A673 (cell line): Measurements from ENCODE around the gene SYNE1. TPM values are rescaled to one million over a fixed set of nuclear protein-coding genes. Genes with fewer than 3 reads are reported as not detected.
A peak's percentile ranks its signal among the peaks of the same experiment; 100 is the strongest.

Experiments
- BruUV-seq: library from RNA; stranded (reverse); fragments of 400-500 nt; replicated peaks from 2 replicates; lab custom pipeline; 2021; lab: Mats Ljungman, UMichigan
- CTCF ChIA-PET: fragments of 300-600 bp; sonication (Branson Sonifier 250); formaldehyde crosslinking; loops from one replicate; lab custom pipeline; 2022; ENCODE audit warnings: antibody characterized with exemption; lab: Charles Lee
- POLR2A ChIA-PET: fragments of 300-600 bp; sonication (Branson Sonifier 250); formaldehyde crosslinking; loops from one replicate; lab custom pipeline; 2022; ENCODE audit warnings: antibody characterized with exemption; ENCODE audit not compliant: low non-redundant PET; lab: Charles Lee
- DNase-seq: peaks from one replicate; pipeline ENCODE4 v3.0.0-alpha.2; 2015; ENCODE audit warnings: low spot score
- H3K27ac ChIP-seq: fragments of 200-600 bp; sonication (generic); 2 replicates; pipeline ENCODE4 v1.5.1; 2016; ENCODE audit warnings: mixed run types, low read depth, mild to moderate bottlenecking, mixed read lengths, antibody characterized with exemption, low read length; ENCODE audit not compliant: poor library complexity, severe bottlenecking
- H3K27me3 ChIP-seq: fragments of 200-600 bp; sonication (generic); replicated peaks from 2 replicates; pipeline ENCODE4 v1.6.1; 2017; ENCODE audit warnings: mixed run types, low read depth, mild to moderate bottlenecking, mixed read lengths, antibody characterized with exemption, low read length; ENCODE audit not compliant: insufficient read depth, poor library complexity
- H3K36me3 ChIP-seq: fragments of 200-600 bp; sonication (generic); 2 replicates; pipeline ENCODE4 v1.6.1; 2016; ENCODE audit warnings: mixed run types, mild to moderate bottlenecking, mixed read lengths, antibody characterized with exemption, low read length; ENCODE audit not compliant: insufficient read depth, poor library complexity, severe bottlenecking
- H3K4me1 ChIP-seq: fragments of 200-600 bp; sonication (generic); 2 replicates; pipeline ENCODE4 v1.6.1; 2017; ENCODE audit warnings: mixed run types, mild to moderate bottlenecking, mixed read lengths, antibody characterized with exemption, low read length; ENCODE audit not compliant: insufficient read depth, poor library complexity, severe bottlenecking
- H3K4me3 ChIP-seq: fragments of 200-600 bp; sonication (generic); 2 replicates; pipeline ENCODE4 v1.5.1; 2016; ENCODE audit warnings: low read depth, mixed run types, mild to moderate bottlenecking, mixed read lengths, low read length; ENCODE audit not compliant: poor library complexity, severe bottlenecking
- H3K9me3 ChIP-seq: fragments of 200-600 bp; sonication (generic); 2 replicates; pipeline ENCODE4 v1.6.1; 2016; ENCODE audit warnings: mixed run types, low read depth, mild to moderate bottlenecking, mixed read lengths, antibody characterized with exemption, low read length; ENCODE audit not compliant: poor library complexity, severe bottlenecking
- EZH2 ChIP-seq: fragments of 200-600 bp; sonication (generic); IDR thresholded peaks from 2 replicates; pipeline ENCODE4 v1.6.1; 2017; ENCODE audit warnings: borderline replicate concordance, low read depth, mild to moderate bottlenecking, mixed read lengths, antibody characterized with exemption, low read length; ENCODE audit not compliant: poor library complexity, severe bottlenecking
- intact Hi-C: fragments of 100-400 bp; cut with micrococcal nuclease; formaldehyde crosslinking; loops from one replicate; pipeline ENCODE4 v1.10.0; 2022; ENCODE audit not compliant: unreplicated experiment
- total RNA-seq: library from RNA; stranded (reverse); gene quantifications from 2 replicates; pipeline ENCODE4 v1.2.3, GENCODE V29; 2021
- TF ChIP-seq, protein P1 (sequence below): fragments of 300-800, 200-600 bp; sonication (generic); conservative IDR thresholded peaks from 2 replicates; pipeline ENCODE4 v1.5.1; 2017; ENCODE audit warnings: low read depth, mild to moderate bottlenecking, antibody characterized with exemption, low read length, moderate library complexity, mixed read lengths

The SYNE1 gene
- total RNA-seq, 1 experiment from 2014 or later = 12.1 TPM

DNA sequence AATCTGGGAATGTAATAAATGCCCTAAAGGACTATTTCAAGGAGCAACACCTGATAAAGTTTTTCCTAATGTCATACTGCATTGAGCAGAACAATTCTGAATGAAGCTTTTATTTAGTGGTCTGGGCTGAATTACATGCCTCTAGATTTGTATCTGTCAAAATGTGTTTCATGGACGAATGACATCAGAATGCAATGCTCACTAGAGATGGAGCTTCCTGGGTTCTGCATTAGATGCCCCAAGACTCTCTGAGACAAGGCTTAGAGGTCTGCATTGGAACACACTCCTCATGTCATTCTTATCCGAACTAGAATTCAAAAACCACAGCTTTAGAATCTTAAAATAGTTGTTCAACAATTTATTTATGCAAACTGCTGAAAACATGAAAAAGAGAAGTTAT, 62.0 kb downstream of the SYNE1 start:
- peaks cover 61% of the 10 kb centered on the region for H3K4me1 ChIP-seq
- intact Hi-C loops = no loop called here
- no TSS peak for BruUV-seq
- no peaks in the 10 kb centered on the region for H3K9me3 ChIP-seq
- H3K27ac ChIP-seq = peak overlapping the region; percentile 80
- H3K27me3 ChIP-seq = no peaks in the 10 kb centered on the region
- no peaks in the 10 kb centered on the region for H3K36me3 ChIP-seq
- H3K4me3 ChIP-seq = no peak overlapping the region
- TF ChIP-seq EZH2 = no peak
- TF ChIP-seq, protein P1, sequence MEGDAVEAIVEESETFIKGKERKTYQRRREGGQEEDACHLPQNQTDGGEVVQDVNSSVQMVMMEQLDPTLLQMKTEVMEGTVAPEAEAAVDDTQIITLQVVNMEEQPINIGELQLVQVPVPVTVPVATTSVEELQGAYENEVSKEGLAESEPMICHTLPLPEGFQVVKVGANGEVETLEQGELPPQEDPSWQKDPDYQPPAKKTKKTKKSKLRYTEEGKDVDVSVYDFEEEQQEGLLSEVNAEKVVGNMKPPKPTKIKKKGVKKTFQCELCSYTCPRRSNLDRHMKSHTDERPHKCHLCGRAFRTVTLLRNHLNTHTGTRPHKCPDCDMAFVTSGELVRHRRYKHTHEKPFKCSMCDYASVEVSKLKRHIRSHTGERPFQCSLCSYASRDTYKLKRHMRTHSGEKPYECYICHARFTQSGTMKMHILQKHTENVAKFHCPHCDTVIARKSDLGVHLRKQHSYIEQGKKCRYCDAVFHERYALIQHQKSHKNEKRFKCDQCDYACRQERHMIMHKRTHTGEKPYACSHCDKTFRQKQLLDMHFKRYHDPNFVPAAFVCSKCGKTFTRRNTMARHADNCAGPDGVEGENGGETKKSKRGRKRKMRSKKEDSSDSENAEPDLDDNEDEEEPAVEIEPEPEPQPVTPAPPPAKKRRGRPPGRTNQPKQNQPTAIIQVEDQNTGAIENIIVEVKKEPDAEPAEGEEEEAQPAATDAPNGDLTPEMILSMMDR = no peak
- POLR2A ChIA-PET = no interaction called here
- DNase-seq = peak; percentile 6
- CTCF ChIA-PET = no interaction called here

GRCh38 chr6:152573762-152574161, 63.4 kb downstream of the SYNE1 start:
- BruUV-seq = no TSS peak
- TF ChIP-seq, protein P1 = no peak
- TF ChIP-seq EZH2 = no peak

DNA sequence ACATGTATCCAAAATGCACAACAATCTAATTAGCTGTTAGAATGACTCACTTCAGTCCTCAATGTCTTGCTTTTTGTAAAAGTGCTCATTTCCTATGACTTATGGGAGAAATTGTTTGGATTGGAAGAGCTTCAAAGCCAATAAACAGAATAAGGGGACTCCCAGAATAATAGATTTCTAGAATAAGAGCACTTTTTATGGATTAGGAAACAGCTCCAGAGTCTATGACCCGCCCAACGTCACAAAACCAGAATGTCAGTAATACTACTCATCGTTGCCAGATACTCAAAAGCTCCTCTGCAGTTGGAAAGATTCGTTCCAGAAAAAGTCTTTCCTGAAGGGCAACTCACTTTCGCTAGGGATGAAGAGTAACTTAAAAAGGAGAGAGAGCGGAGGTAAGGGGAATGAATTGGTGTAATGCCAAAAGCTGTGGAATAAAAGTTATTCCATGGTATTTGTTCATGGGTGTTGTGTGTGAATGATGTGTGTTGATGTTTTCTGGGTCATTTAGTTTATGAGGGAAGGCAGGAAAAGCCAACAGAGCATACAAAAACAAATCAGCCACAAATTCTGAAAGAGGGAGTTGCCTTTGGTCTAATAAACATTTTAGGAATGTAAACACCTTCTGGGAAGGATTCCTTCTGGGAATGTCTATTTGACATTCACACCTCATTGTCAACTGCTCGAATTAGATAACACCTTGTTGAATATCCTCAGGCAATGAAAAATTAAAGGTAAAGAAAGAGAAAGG, 64.6 kb downstream of the SYNE1 start:
- DNase-seq = peak; percentile 78
- Histone ChIP-seq H3K4me3 (no peak overlapping the region), H3K4me1 (peaks cover 61% of the 10 kb centered on the region), H3K27me3 (no peaks in the 10 kb centered on the region), H3K36me3 (no peaks in the 10 kb centered on the region), H3K9me3 (no peaks in the 10 kb centered on the region), H3K27ac (peak overlapping the region; percentile 55)
- intact Hi-C loops = no loop called here
- POLR2A ChIA-PET = interaction anchor here (0.6 kb wide), 1 partner anchor 289 kb away, joined by 5 read pairs; no protein-coding TSS in a partner anchor
- TF ChIP-seq, protein P1 = no peak
- no peak for TF ChIP-seq EZH2
- CTCF ChIA-PET = no interaction called here
- no TSS peak for BruUV-seq

More at GRCh38 chr6:152573762-152574161, 63.4 kb downstream of the SYNE1 start:
- no peak overlapping the region for H3K27ac ChIP-seq
- intact Hi-C loops = no loop called here
- no peak for DNase-seq
- ChIA-PET POLR2A (interaction anchor here (0.5 kb wide), 1 partner anchor 41 kb away, joined by 3 read pairs; no protein-coding TSS in a partner anchor), CTCF (no interaction called here)
- H3K4me3 ChIP-seq = no peak overlapping the region
- H3K27me3 ChIP-seq = no peaks in the 10 kb centered on the region
- no peaks in the 10 kb centered on the region for H3K9me3 ChIP-seq
- H3K36me3 ChIP-seq = no peaks in the 10 kb centered on the region
- H3K4me1 ChIP-seq = peaks cover 61% of the 10 kb centered on the region
